Loucy (cell line): ENCODE results near the gene THADA.

ENCODE experiments used
- H2AFZ ChIP-seq: fragments of 200-600 bp; sonication (generic); 2 replicates; pipeline ENCODE4 v1.6.0; 2016; ENCODE audit warnings: antibody characterized with exemption, mild to moderate bottlenecking, low read length, moderate library complexity
- H3F3A ChIP-seq: fragments of 200-600 bp; 2 replicates; pipeline ENCODE4 v1.6.0; 2016; ENCODE audit warnings: antibody characterized with exemption, low read depth, mild to moderate bottlenecking
- H3K27me3 ChIP-seq: fragments of 200-600 bp; sonication (generic); 2 replicates; pipeline ENCODE4 v1.6.1; 2014; ENCODE audit warnings: low read length, mild to moderate bottlenecking; ENCODE audit not compliant: insufficient read depth, poor library complexity, severe bottlenecking
- H3K36me3 ChIP-seq: fragments of 200-600 bp; sonication (generic); 2 replicates; pipeline ENCODE4 v1.6.1; 2016; ENCODE audit warnings: low read length; ENCODE audit not compliant: insufficient read depth
- H3K4me1 ChIP-seq: fragments of 200-600 bp; sonication (generic); 2 replicates; pipeline ENCODE4 v1.5.1; 2014; ENCODE audit warnings: low read length, mild to moderate bottlenecking; ENCODE audit not compliant: insufficient read depth, poor library complexity, severe bottlenecking
- H3K4me2 ChIP-seq: fragments of 200-600 bp; sonication (generic); 2 replicates; pipeline ENCODE4 v1.6.0; 2014; ENCODE audit warnings: antibody characterized with exemption, low read length, low read depth, mild to moderate bottlenecking; ENCODE audit not compliant: poor library complexity, severe bottlenecking
- H3K4me3 ChIP-seq: fragments of 200-600 bp; sonication (generic); 2 replicates; pipeline ENCODE4 v1.5.1; 2014; ENCODE audit warnings: low read length, mild to moderate bottlenecking, mixed read lengths; ENCODE audit not compliant: poor library complexity, severe bottlenecking
- H3K79me2 ChIP-seq: fragments of 200-600 bp; sonication (generic); 2 replicates; pipeline ENCODE4 v1.6.1; 2014; ENCODE audit warnings: low read length; ENCODE audit not compliant: insufficient read depth
- H3K9ac ChIP-seq: fragments of 200-600 bp; sonication (generic); 2 replicates; pipeline ENCODE4 v1.6.0; 2014; ENCODE audit warnings: mild to moderate bottlenecking, low read depth, low read length, moderate library complexity; ENCODE audit not compliant: poor library complexity, severe bottlenecking
- H3K9me2 ChIP-seq: fragments of 200-600 bp; sonication (generic); replicated peaks from 2 replicates; pipeline ENCODE4 v1.6.1; 2016; ENCODE audit warnings: low read depth, low read length, mixed read lengths
- H3K9me3 ChIP-seq: fragments of 200-600 bp; sonication (generic); 2 replicates; pipeline ENCODE4 v1.6.1; 2014; ENCODE audit warnings: mild to moderate bottlenecking, antibody characterized with exemption, low read length, low read depth; ENCODE audit not compliant: insufficient read depth
- H4K20me1 ChIP-seq: fragments of 200-600 bp; sonication (generic); 2 replicates; pipeline ENCODE4 v1.6.0; 2014; ENCODE audit warnings: antibody characterized with exemption, low read length, mild to moderate bottlenecking; ENCODE audit not compliant: insufficient read depth, poor library complexity, severe bottlenecking
- EZH2phosphoT487 ChIP-seq: fragments of 200-600 bp; IDR thresholded peaks from 2 replicates; pipeline ENCODE4 v1.6.1; 2018; ENCODE audit warnings: antibody characterized with exemption, mild to moderate bottlenecking, moderate library complexity, borderline replicate concordance
- TF ChIP-seq, protein P1 (sequence below): fragments of 200-600 bp; sonication (generic); conservative IDR thresholded peaks from 2 replicates; pipeline ENCODE4 v1.5.1; 2014; ENCODE audit warnings: mild to moderate bottlenecking, antibody characterized with exemption, low read length

THADA gene

DNA sequence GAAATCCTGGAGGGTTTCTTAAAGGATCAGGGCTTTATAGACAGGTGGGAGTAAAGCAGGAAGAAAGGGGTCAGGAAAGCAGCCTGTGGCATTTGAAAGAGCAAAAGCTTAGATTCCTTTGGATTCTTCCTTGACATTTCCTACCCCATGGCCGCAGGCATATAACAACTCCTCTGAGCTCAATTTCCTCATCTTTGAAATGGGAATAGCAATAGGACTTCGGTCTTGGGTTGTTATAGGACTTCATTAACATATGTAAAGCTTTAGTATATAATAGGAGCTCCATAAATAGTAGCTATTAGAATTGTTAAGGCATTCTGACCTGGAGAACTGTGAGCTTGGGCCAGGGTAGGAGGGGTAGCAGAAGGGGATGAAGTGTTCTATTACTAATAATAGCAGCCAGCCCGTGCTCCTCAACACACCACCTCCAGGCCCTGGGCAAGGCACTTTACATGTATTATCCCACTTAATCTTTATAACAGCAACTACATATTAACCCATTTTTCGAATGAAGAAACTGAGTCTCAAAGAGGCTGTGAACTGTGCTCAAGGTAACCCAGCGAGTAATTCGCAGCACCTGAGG, 380.1 kb downstream of the THADA start:
- Histone ChIP-seq H3F3A (peaks cover 13% of the 10 kb centered on the region), H4K20me1 (no peaks in the 10 kb centered on the region), H3K4me2 (no peak overlapping the region), H2AFZ (no peak overlapping the region), H3K4me3 (no peak overlapping the region), H3K36me3 (no peaks in the 10 kb centered on the region), H3K9me3 (no peaks in the 10 kb centered on the region), H3K27me3 (no peaks in the 10 kb centered on the region), H3K9me2 (no peaks in the 10 kb centered on the region), H3K9ac (no peak overlapping the region), H3K4me1 (peaks cover 27% of the 10 kb centered on the region), H3K79me2 (peaks cover 7% of the 10 kb centered on the region)
- no peak for TF ChIP-seq EZH2phosphoT487
- TF ChIP-seq, protein P1, sequence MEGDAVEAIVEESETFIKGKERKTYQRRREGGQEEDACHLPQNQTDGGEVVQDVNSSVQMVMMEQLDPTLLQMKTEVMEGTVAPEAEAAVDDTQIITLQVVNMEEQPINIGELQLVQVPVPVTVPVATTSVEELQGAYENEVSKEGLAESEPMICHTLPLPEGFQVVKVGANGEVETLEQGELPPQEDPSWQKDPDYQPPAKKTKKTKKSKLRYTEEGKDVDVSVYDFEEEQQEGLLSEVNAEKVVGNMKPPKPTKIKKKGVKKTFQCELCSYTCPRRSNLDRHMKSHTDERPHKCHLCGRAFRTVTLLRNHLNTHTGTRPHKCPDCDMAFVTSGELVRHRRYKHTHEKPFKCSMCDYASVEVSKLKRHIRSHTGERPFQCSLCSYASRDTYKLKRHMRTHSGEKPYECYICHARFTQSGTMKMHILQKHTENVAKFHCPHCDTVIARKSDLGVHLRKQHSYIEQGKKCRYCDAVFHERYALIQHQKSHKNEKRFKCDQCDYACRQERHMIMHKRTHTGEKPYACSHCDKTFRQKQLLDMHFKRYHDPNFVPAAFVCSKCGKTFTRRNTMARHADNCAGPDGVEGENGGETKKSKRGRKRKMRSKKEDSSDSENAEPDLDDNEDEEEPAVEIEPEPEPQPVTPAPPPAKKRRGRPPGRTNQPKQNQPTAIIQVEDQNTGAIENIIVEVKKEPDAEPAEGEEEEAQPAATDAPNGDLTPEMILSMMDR = no peak

DNA sequence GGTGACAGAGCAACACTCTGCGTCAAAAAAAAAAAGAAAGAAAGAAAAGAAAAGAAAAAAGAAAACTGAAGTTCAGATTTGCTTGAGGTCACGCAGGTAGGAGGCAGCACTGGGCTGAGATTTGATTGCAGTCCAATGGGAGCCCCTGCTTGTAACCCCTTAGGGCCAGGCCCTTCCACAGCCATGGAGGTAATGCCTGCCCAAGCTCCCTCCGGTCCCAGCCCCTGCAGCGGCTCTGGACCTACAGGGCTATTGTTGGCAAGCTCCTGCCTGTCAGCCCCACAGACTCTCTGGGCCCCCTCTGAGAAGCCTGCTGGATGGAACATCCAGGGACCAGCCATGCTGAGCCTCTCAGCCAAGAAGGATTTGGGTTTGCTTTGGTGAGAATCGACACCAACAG, 381.6 kb downstream of the THADA start:
- H4K20me1 ChIP-seq = no peaks in the 10 kb centered on the region
- no peak overlapping the region for H3K4me3 ChIP-seq
- peaks cover 3% of the 10 kb centered on the region for H3F3A ChIP-seq
- TF ChIP-seq EZH2phosphoT487 = no peak
- TF ChIP-seq, protein P1 = 0 out of 2 replicates have a peak, but pooled peaks have one; percentile 11
- no peaks in the 10 kb centered on the region for H3K9me2 ChIP-seq
- H3K9me3 ChIP-seq = no peaks in the 10 kb centered on the region
- no peak overlapping the region for H2AFZ ChIP-seq
- peaks cover 22% of the 10 kb centered on the region for H3K4me1 ChIP-seq
- H3K36me3 ChIP-seq = no peaks in the 10 kb centered on the region
- H3K79me2 ChIP-seq = no peaks in the 10 kb centered on the region
- no peak overlapping the region for H3K4me2 ChIP-seq
- no peak overlapping the region for H3K9ac ChIP-seq
- H3K27me3 ChIP-seq = no peaks in the 10 kb centered on the region

DNA sequence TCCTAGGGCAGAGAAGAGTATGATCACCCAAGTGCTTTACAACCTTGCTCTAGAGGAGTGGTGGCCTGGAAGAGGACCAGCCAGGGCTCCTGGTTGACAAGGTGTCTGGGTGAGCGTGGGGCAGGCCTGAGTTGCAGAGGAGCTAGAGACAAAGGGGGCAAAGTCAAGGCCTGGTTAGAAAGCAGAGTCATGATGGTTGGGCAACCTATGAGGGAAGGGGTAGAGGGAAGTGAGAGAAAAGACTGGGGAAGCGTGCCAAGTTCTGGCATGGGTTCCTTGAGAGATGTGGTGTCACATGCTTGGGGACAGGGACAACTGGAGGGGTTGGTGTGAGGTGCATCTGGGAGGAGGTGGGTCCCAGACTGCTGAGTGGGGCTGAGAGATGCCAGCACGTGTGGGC, 382.9 kb downstream of the THADA start:
- Histone ChIP-seq H3K79me2 (no peaks in the 10 kb centered on the region), H3K36me3 (no peaks in the 10 kb centered on the region), H4K20me1 (no peaks in the 10 kb centered on the region), H2AFZ (no peak overlapping the region), H3K4me3 (no peak overlapping the region), H3F3A (no peaks in the 10 kb centered on the region), H3K9me3 (no peaks in the 10 kb centered on the region), H3K4me2 (no peak overlapping the region), H3K27me3 (no peaks in the 10 kb centered on the region), H3K9ac (no peak overlapping the region), H3K4me1 (peaks cover 9% of the 10 kb centered on the region), H3K9me2 (no peaks in the 10 kb centered on the region)
- TF ChIP-seq EZH2phosphoT487 = no peak

DNA sequence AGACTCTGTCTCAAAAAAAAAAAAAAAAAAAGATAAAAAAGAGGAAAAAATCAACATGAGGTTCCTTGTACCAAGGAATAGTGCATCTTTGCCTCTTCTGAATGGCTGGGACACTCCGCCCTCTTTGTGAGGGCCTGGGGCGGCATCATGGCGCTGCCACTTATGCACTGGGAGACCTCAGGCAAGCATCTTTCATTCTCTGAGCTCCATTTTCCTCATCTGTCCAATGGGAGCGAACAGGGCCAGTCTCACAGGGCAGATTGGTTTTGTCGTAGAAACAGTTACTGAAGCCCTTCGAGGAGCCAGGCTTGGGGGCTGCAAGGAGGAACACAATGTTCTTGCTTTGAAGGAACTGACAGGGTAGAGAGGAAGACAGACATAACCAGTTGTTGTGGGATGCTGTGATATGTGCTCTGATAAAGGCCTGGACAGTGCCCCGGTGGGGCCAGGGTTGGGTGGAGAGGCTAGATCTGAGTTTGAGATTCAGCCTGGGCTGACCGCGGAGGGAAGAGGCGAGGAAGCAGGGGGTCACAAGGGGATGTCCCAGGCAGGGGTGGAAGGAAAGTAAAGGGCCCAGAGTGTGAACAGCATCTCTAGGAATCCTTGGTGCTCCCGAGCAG, 383.5 kb downstream of the THADA start:
- Histone ChIP-seq H3K9me3 (no peaks in the 10 kb centered on the region), H3K9me2 (no peaks in the 10 kb centered on the region), H2AFZ (no peak overlapping the region), H3K9ac (no peak overlapping the region), H3F3A (no peaks in the 10 kb centered on the region), H3K4me1 (peaks cover 4% of the 10 kb centered on the region), H3K79me2 (no peaks in the 10 kb centered on the region), H3K4me2 (no peak overlapping the region), H3K27me3 (no peaks in the 10 kb centered on the region), H4K20me1 (no peaks in the 10 kb centered on the region), H3K36me3 (no peaks in the 10 kb centered on the region), H3K4me3 (no peak overlapping the region)
- TF ChIP-seq, protein P1 = no peak
- TF ChIP-seq EZH2phosphoT487 = no peak
